ENCODE measurements around the gene AUTS2. TPM values are rescaled to one million over a fixed set of nuclear protein-coding genes. Genes with fewer than 3 reads are reported as not detected.

Gene AUTS2
- total and polyA plus RNA-seq, 2 of the 8 experiments (the other 6 are each of a cell fraction or from before 2014, with no cell fraction given), result 25.9 to 101 TPM

GRCh38 chr7:70736715-70737460 lies 1138.6 kb downstream of the AUTS2 start:
- Histone ChIP-seq H2BK20ac (ENCODE audit: low read length) (no peak overlapping the region), H3K23me2 (ENCODE audit: low read depth, low read length) (no peaks in the 10 kb centered on the region; the same call in 1 of the 2 replicates), H3K9ac (replicated peaks in 1 of 4; ENCODE audit: extremely low read depth in 1 of 4, low read depth in 3 of 4, low read length in 3 of 4) (no peak overlapping the region), H2BK5ac (ENCODE audit: low read depth, low read length) (no peak overlapping the region), H3K56ac (replicated peaks; ENCODE audit: insufficient read length, low read depth, low read length) (no peak overlapping the region), H2BK15ac (ENCODE audit: low read length) (no peak overlapping the region), H3K4me1 (replicated peaks in 1 of 4; ENCODE audit: control insufficient read depth in 3 of 4, insufficient read depth in 4 of 4, low read length in 3 of 4) (peaks cover 4 to 35% (median 12%) of the 10 kb centered on the region in 4 experiments), H2AK5ac (ENCODE audit: low read depth, low read length) (no peak overlapping the region), H2AFZ (ENCODE audit: low read length) (no peak overlapping the region), H2BK120ac (replicated peaks; ENCODE audit: low read depth, low read length) (no peak overlapping the region), H3K4me3 (ENCODE audit: extremely low read depth in 1 of 4, insufficient read depth in 2 of 4, low read depth in 3 of 4, low read length in 4 of 4) (no peak overlapping the region), H3K4ac (replicated peaks; ENCODE audit: insufficient read length, low read depth, low read length) (no peak overlapping the region), H3K79me1 (ENCODE audit: low read depth, low read length) (peaks cover 20% of the 10 kb centered on the region), H3K27ac (ENCODE audit: low read depth, low read length) (no peak overlapping the region), H4K8ac (ENCODE audit: extremely low read depth, insufficient read depth, low read length) (no peak overlapping the region), H3K4me2 (ENCODE audit: insufficient read depth in 1 of 2, low read depth in 2 of 2, low read length in 2 of 2) (no peak overlapping the region), H3K23ac (ENCODE audit: insufficient read length) (no peak overlapping the region), H2BK12ac (ENCODE audit: low read depth, low read length) (no peak overlapping the region), H3K79me2 (ENCODE audit: control insufficient read depth in 1 of 2, insufficient read depth in 2 of 2, low read length in 2 of 2) (peaks cover 16 to 97% of the 10 kb centered on the region in 2 experiments), H3K9me3 (ENCODE audit: insufficient read depth in 2 of 2, low read depth in 1 of 2, low read length in 1 of 2) (no peaks in the 10 kb centered on the region), H3K18ac (ENCODE audit: extremely low read depth, low read length) (no peak overlapping the region), H4K5ac (ENCODE audit: insufficient read length, low read depth, low read length) (no peak overlapping the region), H4K20me1 (replicated peaks in 1 of 2; ENCODE audit: control insufficient read depth in 1 of 2, insufficient read depth in 2 of 2, low read length in 2 of 2) (peaks cover 22 to 30% of the 10 kb centered on the region in 2 experiments), H4K91ac (replicated peaks; ENCODE audit: insufficient read length, low read length) (no peak overlapping the region), H3K27me3 (replicated peaks in 1 of 4; ENCODE audit: control insufficient read depth in 3 of 4, extremely low read depth in 1 of 4, insufficient read depth in 3 of 4, low read length in 3 of 4) (no peaks in the 10 kb centered on the region), H3K14ac (ENCODE audit: insufficient read length) (no peak overlapping the region), H3K36me3 (ENCODE audit: control insufficient read depth in 2 of 4, insufficient read depth in 4 of 4, low read length in 3 of 4) (peaks cover 0 to 13% (median 0%) of the 10 kb centered on the region in 4 experiments; a peak in 1 of 8 replicates)
- ChIA-PET CTCF (ENCODE audit: partially characterized antibody) (no interaction called here), POLR2A (ENCODE audit: partially characterized antibody) (no interaction called here)
- WGBS, 2 experiments (ENCODE audit: extremely low coverage in 1 of 2, insufficient coverage in 1 of 2, insufficient read length in 1 of 2, insufficient replicate concordance in 2 of 2, low coverage in 1 of 2, low lambda C conversion rate in 2 of 2, missing lambda C conversion rate in 1 of 2), result 64% methylated on average over 11 of the region's 11 CpGs; no CpG with 5 or more reads in 1 of the 2 experiments
- DNase-seq (ENCODE audit: low read depth in 1 of 2, low spot score in 2 of 2) (peak in 1 of 2 experiments; percentile 32), FAIRE-seq (no peak)
- TF ChIP-seq BCL11A (IDR thresholded peaks at IDR 0.05; ENCODE audit: low read depth in 2 of 2, low read length in 2 of 2) (no peak), RXRA (IDR thresholded peaks at IDR 0.05; ENCODE audit: insufficient read depth, low read depth, low read length) (no peak), SIRT6 (IDR thresholded peaks at IDR 0.05; ENCODE audit: low read length) (no peak), E2F6 (IDR thresholded peaks at IDR 0.05) (peak; percentile 89), ZNF274 (IDR thresholded peaks at IDR 0.05; ENCODE audit: borderline replicate concordance, extremely low read depth, low read length) (no peak), CHD1 (IDR thresholded peaks at IDR 0.05; ENCODE audit: low read depth, low read length) (no peak), CBX5 (IDR thresholded peaks at IDR 0.05; ENCODE audit: low read depth, low read length) (no peak), SAP30 (IDR thresholded peaks at IDR 0.05; ENCODE audit: insufficient read depth, insufficient replicate concordance, low read length) (no peak), NANOG (IDR thresholded peaks at IDR 0.05; ENCODE audit: insufficient read depth, low read depth, low read length, poor library complexity, severe bottlenecking) (no peak), HDAC2 (IDR thresholded peaks at IDR 0.05; ENCODE audit: borderline replicate concordance in 1 of 2, low read depth in 2 of 2, low read length in 2 of 2) (no peak), CEBPB (IDR thresholded peaks at IDR 0.05; ENCODE audit: low read depth, low read length) (peak; percentile 64; the same call in 1 of the 2 replicates)
